Glomerular visceral epithelial cell (primary cell): ENCODE data around the gene CLRN1.
"Not testable (repeated sequence)": the region's sequence is repeated elsewhere in the genome, so short reads cannot be mapped to it uniquely, and the experiment has no call there.

Experiments used
- DNase-seq: peaks from one replicate; pipeline ENCODE4 v3.0.0-alpha.2; 2016; ENCODE audit errors: extremely low spot score

The CLRN1 gene, protein sequence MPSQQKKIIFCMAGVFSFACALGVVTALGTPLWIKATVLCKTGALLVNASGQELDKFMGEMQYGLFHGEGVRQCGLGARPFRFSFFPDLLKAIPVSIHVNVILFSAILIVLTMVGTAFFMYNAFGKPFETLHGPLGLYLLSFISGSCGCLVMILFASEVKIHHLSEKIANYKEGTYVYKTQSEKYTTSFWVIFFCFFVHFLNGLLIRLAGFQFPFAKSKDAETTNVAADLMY

DNA sequence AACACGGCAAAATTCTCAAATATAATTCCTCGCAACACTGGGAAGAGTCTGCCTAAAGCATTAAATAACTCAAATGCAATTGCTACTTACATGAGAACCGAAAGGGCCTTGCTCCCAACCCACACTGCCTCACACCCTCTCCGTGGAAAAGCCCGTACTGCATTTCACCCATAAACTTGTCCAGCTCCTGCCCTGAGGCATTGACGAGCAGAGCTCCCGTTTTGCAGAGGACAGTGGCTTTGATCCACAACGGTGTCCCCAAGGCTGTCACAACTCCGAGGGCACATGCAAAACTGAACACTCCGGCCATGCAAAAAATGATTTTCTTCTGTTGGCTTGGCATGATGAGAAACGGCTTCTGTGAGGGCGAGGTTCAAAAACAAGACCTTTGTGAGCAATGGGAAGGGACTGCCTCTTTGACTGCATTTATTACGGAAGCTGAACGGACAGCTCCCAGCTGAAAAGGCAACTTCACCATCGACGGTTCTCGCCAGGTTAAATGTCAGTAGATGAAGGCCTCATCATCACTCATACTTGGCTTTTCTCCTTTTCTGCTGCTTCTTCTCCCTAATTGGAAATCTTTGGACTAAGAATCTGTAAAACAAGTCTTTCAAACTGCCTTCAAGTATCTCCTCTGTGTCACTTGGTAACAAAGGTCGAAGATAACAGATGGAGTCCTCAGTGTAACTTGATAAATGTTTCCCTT lies at the start of gene CLRN1:
Gene CLRN1, minus strand, starts transcription at position 362 of the 706 bp plus-strand sequence. Its CDS starts 19 bp downstream, at position 343.
- DNase-seq: no peak

DNA sequence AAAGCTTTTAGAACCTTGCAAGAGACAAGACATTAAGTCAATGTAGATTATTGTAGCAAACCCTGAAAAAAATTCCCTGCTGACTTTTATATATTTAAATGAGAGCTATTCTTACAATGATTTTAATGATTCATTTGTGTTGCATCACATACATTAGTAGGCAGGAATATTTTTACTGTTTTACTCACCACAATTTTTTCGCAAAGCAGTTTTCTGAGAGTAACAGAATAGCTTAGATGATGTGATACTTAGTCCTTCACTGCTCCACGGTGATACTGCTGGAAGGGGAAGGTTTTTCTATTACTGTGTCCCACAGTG lies 43.9 kb upstream of the CLRN1 start:
- DNase-seq: no peak

DNA sequence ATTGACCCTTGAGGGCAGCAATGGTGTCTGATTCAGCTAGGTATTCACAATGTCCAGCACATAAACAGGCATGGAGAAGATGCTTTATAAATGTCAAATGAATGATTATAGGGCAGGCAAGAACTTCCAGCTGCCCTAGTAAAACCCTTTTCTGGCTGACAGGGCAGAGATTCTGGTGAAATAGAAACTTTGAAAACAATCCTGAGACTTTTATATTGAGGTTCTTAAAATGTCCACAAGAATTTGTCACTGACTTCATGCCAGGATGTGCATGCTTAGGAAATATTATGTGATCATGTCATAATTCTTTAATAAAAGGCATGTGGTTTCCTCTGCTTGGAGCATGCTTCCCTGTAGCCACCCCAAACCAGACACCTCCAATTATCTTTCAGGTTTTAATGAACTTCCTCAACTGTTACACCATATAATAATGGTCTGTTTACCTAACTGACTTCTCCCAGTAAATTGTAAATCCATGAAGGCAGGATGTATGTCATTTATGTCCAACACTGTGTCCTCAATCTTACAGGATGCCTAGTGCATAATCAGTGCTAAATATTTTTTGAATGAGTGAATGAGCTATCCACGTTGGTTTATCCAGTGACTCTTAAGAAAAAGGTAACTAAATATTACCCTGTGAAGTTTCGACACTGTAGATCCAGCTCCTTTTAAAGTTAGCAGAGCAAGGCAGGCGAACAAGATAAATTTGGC lies 43.4 kb upstream of the CLRN1 start:
- no peak for DNase-seq

DNA sequence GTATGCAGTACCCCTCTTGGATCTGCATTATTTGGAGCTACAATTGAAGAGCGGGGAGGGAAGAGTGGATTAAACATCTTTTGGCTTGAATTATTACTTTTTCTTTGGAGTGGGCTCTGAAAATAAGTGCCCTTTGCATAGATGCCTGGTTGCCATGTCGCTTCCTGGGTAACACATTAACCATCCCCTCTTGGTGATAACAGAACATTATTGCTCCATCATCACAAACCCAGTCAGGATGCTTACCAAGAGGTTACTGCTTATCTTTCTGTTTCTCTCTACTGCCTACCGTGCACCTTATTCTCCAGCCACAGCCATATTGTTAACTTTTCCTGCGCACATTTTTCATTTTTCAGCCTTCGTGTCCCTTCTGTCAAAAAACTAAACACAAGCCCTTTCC lies 42.7 kb upstream of the CLRN1 start:
- DNase-seq: no peak

DNA sequence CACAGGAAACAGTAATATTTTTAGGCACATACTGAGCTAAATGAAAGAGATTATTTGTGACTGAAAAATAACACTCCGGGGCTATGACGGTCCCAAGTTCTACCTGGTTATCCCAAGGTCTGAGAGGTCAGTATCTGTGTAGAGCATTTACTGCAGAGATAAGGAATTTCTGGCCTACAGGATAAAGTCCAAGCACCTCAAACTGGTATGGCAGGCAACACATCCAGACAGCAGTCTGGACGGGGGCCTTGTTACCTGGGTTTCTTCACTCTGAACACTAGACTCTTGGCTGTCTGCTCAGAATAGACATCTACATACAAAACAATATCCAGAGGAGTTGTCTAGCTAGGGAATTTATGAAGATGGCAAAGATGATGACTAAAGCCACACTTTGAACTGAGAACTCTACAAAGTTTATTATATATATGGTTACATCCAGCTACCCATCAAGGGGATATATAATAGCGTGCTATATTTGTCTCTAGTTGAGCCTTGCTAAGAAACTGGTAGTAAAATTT lies 42.0 kb upstream of the CLRN1 start:
- DNase-seq: no peak

DNA sequence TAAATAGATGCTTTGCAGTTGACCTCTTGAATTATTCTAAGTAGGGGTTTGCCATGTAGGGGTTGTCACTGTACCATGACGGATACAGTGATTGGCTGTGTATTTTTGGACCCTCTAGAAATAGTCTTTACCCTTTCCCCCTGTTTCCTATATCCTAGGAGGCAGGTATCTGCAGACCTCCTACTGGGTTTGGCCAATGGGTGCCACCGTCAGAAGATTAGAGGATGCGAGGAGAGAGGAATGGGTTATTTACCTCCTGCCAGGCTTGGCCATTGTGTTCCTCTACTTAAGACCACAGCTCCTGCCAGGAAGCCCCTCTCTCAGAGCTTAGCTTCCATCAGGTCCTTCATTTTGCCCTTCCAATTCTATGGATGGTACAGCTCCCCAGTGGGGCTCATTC lies 40.2 kb upstream of the CLRN1 start:
- DNase-seq: no peak

DNA sequence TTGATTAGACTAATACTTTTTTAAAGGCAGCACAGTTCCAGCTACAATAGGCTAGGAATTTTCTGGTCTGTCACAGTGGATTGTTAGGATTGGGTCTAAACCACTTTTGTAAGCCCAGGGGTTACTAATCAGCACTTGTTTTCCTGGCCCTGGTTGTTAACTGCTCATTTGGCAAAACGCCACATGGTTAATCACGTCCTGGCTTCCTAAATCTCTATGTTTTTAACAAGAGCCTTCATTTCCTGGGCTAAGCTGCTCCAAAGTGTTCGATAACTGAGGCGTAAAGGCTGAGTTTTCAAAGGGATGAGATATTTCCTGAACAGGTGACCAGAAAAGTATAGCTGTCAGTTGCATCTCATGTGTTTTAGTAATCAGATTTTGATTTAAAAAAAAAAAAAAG lies 38.9 kb upstream of the CLRN1 start:
- peak; percentile 1 for DNase-seq

DNA sequence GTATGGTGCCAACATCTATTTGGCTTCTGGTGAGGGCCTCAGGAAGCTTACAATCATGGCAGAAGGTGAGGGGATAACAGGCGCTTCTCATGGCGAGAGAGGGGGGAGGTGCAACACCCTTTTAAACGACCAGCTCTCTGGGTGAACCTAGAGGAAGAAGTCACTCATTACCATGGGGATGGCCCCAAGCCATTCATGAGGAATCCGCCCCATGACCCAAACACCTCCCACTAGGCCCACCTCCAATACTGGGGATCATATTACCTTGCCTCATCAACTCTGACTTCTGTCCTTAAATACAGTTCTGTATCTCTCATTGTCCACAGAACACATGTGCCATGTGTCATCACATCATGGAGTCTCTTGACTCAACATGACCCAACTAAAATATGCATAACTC lies 37.5 kb upstream of the CLRN1 start:
- DNase-seq: no peak

DNA sequence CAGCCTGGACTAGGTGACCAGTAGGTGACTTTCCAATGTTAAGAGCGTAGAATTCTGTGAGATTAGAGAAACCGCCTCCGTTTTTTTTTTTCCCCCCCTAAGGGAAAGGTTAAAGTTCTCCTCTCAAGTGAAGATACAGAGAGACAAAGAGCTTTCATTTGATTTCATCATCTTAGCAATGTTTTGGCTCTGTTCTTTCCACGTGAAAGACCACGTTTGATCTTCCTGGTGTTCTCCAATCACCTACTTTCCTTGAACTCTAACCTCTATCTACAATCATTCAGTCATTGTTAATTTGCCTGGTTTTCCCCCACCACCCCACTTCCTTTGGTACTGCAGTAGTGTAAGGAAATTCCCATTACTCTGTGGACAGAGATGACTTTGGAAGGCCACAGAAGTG lies 36.9 kb upstream of the CLRN1 start:
- no peak for DNase-seq

DNA sequence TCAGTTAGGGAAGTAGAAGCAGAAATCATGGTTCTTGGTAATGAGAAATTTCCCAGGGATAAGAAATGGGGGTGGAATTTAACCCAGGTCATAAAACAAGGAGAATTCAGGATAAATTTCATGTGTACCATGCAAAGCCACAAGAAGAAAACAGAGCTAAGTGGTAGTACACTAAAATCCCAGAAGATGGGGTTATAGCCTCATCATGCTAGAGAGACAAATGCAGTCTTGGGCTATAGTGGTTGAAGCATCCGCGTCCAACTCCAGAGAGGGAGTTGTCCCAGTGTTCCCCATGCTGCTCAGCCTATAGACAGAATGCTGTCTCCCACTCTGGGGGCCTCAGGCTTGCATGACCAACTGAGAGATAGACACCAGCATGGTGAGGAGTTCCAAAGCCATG lies 36.2 kb upstream of the CLRN1 start:
- DNase-seq: peak; percentile 28

DNA sequence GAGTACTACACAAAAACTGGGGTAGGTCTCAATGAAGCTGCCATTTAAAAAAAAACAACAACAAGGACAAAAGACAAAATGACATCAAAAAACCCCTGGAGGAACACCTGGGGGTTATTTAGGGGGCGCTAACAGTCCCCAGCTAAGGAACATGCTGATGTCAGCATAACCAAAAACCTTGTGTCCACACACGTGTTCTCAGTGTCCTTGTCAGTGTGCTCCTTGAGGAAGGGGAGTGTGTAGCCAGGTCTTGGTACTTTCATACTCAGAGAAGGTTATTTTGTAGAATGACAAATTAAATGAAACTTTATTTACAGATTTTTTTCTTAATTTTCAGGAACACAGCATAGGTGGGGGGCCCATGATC lies 31.2 kb upstream of the CLRN1 start:
- DNase-seq: no peak

DNA sequence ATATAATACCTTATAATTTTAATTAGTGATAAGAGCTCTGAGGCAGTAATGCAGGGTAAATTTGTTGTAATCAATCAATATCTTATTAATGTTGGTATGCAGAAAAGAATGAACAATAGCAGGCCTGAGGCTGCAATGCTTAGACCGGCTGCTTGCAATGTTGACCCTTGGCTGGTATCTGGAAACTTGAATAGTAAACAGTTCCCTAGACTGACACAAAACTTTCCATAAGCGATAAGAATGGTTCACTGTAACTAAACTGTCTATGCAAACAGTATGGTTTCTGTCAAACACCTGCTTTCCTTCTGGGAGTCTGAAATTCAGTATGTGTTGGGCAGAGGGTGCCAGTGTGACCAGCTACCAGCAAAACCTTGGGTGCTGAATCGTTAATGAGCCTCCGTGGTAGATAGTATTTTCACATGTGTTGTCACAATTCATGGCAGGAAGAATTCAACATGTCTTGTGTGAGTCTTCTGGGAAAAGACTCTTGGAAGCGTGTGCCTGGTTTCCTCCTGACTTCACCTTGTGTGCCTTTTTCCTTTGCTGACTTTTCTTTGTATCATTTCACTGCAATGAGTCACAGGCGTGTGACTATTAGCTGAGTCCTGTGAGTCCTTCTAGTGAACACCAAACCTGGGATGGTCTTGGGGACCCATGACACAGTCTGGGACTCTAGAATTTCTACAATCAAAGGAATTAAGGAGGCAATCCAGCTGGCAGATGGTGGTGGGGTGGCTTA lies 30.7 kb upstream of the CLRN1 start:
- DNase-seq: no peak

DNA sequence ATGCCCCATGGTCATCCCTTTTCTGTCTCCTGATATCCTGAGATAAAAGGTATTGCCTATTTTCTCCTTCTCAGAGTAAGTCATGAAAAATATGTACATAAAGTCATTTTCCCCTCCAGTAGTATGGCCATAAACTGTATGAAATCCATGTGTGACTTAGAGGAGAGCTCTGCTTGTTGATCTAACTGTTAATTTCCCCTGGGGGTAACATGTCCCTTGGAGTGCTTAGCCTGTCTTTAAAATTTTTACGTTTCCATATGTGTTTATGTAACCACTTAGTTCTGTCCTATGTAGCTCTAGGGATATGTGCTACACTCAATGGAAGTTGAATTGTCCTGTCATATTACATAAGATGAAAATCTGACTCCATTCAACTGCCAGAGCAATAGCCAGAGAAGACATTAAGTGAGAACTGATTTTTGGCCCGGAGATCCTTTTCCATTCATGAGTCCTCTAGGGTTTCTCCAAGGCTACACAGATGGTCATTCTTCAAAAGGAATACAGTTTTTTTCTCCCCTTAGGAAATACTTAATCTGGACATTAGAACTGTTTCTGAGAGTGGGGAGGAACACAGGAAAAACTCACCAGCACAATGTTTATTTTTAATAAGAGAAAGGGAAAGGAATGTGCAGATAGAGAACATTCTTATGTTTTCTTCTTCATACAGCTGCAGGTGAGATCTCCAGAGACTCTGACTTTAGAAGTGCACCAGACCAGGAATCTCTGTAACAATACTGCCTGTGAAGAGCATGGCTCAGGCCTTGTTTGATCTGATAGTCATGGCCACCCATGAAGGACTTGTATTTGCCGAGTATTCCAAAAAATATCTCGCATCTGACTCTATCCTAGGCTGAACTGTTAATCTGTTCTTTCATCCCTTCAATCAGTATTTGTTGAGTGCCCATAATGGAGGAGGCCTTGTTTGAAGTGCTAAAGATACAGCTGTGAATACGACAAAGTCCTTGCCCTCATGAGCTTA lies 29.8 kb upstream of the CLRN1 start:
- DNase-seq: no peak

DNA sequence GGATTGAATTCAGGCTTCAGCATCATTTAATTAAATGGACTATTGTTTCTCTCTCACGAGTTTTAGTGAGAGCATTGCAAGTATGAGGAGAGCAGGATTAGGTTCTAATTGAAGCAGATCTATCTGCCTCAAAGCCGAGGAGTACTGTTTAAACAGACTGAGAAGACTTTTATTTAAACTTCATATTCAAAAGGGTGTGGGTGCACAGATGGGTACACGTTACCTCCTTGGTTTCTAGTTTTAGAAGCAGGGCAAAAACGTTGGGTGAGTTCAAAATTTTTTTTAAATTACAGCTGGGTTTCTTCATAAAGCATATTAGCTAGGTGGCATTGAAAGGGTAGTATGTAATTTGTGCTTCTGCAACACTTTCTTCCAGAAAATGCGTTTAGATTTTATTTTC lies 26.5 kb upstream of the CLRN1 start:
- DNase-seq: no peak

DNA sequence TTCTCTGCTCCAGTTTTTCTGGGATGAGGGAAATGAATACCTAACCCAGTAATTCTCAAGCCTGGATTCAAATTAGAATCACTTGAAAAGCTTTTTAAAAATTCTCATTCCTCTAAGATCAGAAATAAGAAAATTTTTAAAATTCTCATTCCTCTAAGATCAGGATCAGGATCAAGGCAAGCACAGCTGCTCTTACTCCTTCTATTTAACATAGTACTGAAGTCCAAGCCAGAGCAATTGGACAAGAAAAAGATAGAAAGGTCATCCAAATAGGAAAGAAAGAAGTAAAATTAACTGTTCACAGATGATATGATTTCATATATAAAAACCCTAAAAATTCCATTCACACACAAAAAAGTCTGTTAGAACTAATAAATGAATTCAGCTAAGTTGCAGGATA lies 24.2 kb upstream of the CLRN1 start:
- DNase-seq: no peak

DNA sequence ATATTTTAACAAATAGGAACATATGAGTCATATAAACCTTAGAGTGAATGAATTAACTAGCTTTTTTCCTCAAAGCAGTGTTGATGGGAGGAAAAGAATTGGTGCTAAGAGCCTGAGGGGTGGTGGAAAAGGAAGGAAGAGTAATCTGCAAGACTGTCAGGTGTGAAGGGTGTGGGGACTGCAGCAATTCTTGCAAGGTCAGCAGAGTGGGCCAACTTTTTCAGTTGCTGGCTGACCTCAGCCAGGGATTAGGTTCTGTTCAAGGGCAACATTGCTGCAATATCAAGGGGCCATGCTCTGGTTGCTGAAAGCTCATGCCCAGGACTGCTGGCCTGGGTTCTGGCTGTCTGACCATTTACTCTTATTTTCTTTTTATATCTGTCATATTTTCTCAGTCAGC lies 23.0 kb upstream of the CLRN1 start:
- DNase-seq: no peak

DNA sequence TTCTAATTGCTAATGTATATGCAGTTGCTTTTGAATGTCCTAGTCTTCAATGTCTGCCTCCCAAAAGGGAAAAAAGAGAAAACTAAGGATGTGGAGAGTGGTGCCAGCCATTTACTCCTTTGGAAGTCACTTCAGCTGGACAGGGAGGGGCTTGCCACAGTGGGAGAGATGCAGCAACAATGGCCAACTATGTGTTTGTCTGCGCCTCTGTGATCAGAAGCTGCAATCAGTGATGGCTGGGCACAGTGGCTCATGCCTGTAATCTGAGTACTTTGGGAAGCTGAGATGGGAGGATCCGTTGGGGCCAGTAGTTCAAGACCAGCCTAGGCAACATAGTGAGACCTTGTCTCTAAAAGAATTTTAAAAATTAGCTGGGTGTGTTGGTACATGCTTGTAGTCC lies 16.7 kb upstream of the CLRN1 start:
- DNase-seq: no peak

DNA sequence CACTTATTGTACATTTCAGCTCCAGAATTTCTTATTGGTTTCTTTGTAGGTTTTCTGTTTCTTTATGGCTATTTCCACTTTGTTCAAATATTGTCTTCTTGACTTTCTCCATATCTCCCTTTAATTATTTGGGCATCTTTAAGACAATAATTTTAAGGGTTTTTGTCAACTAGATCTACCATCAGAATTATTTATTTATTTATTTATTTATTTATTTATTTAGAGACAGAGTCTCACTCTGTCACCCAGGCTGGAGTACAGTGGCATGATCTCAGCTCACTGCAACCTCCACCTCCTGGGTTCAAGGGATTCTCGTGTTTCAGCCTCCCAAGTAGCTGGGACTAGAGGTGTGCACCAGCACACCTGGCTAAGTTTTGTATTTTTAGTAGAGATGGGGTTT lies 15.9 kb upstream of the CLRN1 start:
- DNase-seq: not testable (repeated sequence)

DNA sequence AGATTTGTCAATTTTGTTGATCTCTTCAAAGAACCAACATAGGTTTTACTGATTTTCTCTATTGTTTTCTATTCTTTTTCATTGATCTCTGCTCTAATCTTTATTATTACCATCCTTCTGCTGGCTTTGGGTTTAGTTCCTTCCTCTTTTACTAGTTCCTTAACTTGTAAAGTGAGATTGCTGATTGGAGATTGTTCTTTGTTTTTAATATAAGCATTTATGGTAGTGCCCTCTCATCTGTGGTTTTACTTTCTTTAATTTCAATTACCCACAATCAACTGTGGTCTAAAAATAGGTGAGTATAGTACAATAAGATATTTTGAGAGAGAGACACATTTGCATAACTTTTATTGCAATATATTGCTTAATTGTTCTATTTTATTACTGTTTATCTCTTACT lies 13.2 kb upstream of the CLRN1 start:
- no peak for DNase-seq

DNA sequence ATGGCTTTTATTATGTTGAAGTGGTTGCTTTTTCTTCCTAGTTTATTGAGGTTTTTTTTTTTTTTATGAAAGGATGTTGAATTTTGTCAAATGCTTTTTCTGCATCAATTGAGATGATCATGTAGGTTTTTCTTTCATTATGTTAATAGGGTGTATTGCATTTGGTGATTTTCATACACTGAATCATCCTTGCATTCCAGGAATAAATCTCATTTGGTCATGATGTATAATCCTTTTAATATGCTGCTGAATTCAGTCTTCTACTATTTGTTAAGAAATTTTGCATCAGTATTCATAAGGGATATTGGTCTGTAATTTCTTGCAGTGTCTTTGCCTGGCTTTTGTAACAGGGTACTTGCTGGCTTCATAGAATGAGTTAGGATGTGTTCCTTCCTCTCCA lies 11.5 kb upstream of the CLRN1 start:
- no peak for DNase-seq

DNA sequence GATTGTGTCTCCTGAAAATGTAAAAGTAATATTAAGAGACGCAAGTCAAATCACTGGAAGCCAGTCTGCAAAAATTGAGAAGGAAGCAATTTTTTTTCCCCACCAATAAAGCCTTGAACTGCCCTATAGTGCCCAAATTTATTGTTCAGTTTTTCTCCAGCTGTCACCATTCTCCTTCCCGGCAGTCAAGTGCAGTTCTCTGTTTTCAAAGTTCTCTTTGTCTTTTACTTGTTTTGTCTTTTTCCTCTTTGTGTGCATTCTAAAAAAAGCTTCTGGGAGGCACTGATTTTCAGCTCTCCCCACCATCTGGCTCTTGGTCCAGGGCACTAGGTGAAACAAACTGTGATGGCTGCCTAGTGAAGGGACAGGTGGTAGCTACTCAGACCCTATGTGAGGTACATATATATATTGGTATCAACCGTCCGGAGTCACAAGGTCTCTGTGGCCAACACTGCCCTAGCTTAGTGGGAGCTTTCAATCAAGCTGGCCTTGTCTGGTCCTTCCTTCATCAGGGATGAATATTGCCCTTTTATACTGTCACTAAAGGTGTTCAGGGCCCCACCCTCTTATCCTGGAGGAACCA lies 6.1 kb upstream of the CLRN1 start:
- no peak for DNase-seq
